ENCODE results near the gene GALC.
"Not testable (repeated sequence)": the region's sequence is repeated elsewhere in the genome, so short reads cannot be mapped to it uniquely, and the experiment has no call there.

The GALC gene

DNA sequence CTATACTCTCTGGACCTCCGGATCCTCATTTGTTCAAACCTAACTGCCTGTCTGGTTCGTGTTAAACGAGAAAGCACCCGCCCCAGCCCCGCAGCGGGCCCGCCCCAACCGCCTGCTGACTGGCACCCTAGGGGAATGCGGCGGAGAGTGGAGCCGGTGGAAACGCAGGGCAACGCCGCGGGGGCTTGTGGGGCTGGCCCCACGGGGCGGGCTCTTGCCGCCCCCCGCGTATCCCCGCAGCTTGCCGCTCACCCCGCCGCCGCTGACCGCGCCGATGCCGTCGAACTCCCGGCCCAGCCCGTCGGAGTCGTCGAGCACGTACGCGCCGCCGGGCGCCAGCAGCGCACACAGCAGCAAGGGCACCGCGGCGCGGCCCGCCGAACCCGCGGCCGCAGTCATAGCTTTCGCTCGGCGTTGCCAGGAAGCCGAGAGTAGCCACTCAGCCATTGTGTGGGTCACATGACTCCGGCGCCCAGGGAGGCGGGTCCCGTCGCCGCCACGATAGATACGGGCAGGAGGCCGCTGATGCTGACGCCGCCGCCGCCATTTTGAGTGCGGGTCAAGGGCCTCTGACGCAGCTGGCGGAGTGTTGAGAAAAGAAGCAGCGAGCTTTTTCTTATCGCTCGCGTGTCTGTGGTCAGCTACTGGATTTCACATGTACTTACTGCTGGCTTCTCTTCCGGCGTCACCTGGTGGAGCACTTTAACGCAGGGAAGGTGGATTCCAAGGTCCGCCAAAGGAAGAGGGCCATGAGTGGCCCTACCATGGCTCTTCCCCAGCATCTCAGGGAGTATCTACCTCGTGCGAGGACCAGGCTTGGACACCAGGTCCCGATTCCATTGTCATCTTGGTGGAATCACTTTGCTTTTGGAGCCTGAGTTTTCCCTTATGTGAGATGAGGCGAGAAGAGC lies at the start of gene GALC:
Gene GALC, minus strand, starts transcription at position 465 of the 911 bp plus-strand sequence. Its CDS starts 18 bp downstream, at position 447.
- DNase-seq: no peak

GRCh38 chr14:88040146-88040545 lies 47.2 kb upstream of the GALC start:
- DNase-seq: no peak

- no peak for DNase-seq
These were observed 46.2 kb upstream of the GALC start for GRCh38 chr14:88039197-88039596.

- DNase-seq: no peak
These were observed 44.3 kb upstream of the GALC start for GRCh38 chr14:88037325-88037724.

GRCh38 chr14:88036422-88036821 lies 43.4 kb upstream of the GALC start:
- DNase-seq: no peak

DNA sequence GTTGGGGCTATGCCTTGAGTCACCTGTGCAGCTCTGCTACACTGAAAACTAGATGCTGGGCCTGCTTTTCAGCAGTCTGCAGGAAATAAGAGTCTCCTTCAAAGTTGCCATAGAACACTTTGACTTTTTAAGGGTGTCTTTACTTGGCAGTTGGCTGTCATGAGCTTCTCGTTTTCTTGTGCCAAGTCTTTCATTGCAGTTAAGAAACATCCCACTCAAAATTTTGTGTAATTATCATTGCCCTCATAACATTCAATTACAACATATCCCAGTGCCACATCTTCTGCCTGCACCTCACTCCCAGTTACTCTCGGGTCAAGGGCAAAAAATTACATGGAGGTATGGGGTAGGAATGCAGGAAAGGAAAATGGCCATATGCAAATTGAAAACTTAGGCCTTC lies 41.1 kb upstream of the GALC start:
- DNase-seq: no peak

DNA sequence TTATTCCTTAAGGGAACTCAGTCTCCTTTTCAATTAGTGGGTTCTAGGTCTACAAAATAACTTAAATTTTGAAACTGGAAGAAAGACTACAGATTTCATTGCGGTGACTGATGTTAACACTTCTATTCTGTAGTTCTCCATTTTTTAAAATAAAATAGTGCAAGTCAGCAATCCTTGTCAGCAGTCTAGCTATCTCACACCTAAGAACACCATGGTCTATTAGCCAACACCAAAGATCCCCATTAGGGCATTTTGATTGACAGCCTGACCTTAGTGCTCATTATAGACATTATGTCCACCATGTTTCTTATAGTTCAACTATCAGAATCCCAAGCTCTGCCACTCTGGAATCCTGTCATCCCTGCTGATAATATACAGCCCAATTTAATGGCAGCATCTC lies 39.4 kb upstream of the GALC start:
- no peak for DNase-seq

DNA sequence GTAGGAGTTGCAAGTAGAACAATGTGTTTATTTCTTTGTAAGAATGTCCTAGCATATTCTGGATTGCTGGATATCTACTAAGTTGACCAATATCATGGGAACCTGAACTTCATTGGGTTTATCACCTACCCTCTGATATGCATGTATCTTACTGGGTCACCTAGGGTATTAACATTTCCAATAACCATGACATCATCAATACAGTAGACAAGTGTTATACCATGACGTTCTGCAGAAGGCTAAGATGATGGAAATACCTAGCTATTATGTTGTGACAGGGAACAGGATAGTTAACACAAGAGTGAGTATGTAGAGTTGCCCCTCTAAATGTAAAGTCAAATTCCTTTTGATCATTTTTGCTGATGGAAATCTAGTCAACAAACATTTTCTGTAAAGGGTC lies 37.9 kb upstream of the GALC start:
- DNase-seq: no peak

DNA sequence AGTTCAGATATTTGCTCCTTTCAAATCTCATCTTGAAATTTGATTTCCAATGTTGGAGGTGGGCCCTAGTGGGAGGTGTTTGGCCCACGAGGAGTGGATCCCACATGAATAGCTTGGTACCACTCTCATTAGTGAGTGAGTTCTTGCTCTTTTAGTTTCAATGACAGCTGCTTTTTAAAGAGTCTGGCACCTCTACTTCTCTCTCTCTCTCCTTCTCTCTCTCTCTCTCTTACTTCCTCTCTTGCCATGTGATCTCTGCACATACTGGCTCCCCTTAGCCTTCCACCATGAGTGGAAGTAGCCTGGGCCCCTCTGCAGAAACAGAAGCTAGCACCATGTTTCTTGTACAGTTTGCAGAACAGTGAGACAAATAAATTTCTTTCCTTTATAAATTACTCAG lies 37.1 kb upstream of the GALC start:
- no peak for DNase-seq

- no peak for DNase-seq
These were observed 36.5 kb upstream of the GALC start for GRCh38 chr14:88029500-88029899.

DNA sequence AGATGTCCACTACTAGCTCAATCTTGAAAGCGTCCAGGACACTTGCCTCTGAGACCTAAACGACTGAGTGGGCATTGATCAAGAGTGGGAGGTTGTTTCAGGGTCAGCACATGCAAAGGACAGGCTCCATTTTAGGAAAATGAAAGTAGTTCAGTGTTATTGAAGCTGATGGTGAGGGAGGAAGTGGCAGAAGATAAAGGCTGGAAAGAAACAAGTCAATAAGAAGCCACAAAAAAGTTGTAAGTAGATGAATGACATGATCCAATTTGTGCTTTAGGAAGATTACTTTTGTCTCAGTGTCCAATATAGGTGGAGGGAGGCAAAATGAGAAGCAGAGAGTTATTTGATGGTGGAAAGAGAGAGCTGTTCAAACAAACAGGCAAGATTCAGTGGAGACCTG lies 33.9 kb upstream of the GALC start:
- no peak for DNase-seq

- no peak for DNase-seq
These were observed 32.3 kb upstream of the GALC start for GRCh38 chr14:88025313-88025712.

DNA sequence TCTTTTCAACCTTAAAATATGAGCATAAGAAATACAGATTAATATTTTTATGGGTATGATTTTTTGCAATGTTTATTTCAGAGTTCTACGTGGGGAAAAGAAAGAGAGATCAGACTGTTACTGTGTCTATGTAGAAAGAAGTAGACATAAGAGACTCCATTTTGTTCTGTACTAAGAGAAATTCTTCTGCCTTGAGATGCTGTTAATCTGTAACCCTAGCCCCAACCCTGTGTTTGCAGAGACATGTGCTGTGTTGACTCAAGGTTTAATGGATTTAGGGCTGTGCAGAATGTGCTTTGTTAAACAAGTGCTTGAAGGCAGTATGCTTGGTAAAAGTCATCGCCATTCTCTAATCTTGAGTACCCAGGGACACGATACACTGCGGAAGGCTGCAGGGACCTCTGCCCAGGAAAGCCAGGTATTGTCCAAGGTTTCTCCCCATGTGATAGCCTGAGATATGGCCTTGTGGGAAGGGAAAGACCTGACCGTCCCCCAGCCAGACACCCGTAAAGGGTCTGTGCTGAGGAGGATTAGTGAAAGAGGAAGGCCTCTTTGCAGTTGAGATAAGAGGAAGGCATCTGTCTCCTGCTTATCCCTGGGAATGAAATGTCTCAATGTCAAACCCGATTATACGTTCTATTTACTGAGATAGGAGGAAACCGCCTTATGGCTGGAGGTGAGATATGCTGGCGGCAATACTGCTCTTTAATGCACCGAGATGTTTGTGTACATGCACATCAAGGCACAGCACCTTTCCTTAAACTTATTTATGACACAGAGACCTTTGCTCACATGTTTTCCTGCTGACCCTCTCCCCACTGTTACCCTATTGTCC lies 31.5 kb upstream of the GALC start:
- DNase-seq: not testable (repeated sequence)

DNA sequence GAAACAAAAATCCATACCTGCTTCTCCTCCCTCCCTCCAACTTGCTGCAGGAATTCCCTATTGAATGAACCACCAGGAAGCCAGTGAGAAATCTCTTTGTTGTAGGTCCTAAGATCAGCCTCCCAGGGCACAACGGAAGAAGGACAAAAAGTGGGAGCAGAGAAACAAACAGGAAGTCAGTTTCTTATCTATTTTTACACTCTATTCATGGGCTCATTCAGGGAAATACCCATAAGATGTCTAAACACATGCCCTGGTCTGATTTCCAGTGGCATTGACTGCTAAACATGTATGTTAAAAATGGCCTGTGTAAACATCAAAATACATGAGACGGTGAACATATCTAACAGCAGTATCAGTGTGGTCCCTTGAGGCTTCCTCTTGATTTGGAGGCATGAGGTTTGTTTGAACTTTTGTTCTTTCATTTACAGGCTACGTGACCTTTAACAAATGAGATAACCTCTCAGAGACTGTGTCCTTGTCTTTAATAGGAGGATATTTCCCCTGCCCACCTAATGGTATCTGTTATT lies 30.7 kb upstream of the GALC start:
- no peak for DNase-seq

DNA sequence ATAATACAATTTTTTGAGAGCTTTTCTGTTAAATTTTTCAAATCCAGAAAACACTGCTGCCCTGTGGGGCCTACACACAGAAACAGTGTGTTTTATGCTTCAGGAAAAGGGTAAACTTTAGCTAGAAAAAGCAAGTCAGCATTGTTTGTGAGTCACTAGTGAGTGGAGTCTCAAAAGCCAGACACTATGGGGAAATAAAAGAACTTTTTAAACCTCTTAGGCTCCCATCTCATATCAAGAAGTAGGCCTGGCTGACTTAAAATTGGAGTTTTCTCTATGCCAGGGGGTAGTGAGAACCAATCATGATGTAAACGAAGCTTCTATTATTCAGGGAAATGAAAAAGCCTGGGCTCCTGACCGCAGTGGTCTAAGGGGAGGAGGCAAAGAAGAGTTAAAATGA lies 24.6 kb upstream of the GALC start:
- no peak for DNase-seq

- DNase-seq: no peak
These were observed 23.8 kb upstream of the GALC start for GRCh38 chr14:88016768-88017167.

DNA sequence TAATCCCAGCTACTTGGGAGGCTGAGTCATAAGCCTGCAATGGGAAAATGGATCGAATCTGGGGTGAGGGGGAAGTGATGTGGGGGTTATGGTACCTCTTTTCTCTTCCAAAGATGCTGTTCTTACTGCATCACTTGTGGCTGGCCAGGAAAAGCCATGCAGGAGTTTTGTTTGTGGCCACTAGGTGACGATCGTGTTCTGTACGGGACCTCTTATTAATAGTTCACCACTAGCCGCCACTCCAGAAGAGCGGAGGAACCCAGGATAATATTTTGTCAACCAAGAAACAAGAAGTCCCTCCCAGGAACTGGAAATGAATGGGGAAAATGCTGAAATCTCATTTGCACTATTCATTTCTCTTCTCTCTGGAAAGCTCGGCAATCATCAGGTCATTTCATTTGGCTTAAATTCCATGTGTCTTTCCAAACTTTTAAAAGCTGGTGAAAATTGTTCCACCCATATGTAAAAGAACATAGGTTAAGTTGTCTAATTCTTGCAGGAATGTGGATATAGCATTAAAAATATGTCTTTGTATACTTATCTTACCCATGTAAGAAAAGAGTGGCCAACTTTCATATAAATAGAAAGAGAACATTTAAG lies 20.9 kb upstream of the GALC start:
- no peak for DNase-seq

- DNase-seq: no peak
These were observed 19.5 kb upstream of the GALC start for GRCh38 chr14:88012495-88012894.

- no peak for DNase-seq
These were observed 17.3 kb upstream of the GALC start for GRCh38 chr14:88010331-88010730.

DNA sequence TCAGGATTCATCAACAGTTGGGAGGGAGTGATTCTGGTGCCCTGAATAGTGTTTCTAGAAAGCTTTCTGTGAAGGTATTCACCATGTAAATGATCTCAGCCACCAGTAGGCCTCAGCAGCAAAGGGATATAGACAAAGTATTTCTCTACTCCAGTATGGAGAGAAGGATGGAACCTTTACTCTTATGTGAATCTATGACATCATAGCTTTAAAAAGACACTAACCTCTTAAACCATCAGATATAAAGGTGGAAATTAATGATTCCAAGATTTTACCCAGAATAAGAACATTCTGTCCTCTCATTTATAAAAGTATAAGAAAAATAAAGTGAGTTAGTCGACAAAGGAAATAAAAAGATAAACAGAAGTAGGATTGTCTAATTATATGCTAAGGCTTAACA lies 16.5 kb upstream of the GALC start:
- DNase-seq: no peak

GRCh38 chr14:88008039-88008742 lies 15.2 kb upstream of the GALC start:
- no peak for DNase-seq

GRCh38 chr14:88007608-88008007 lies 14.6 kb upstream of the GALC start:
- no peak for DNase-seq

All from NCI-H2029 treated with DMSO at 0.1 percent for 48 hours (cell line).